Thyroid gland (tissue), 4 donors: Measurements from ENCODE around the gene LRMDA. TPM values are rescaled to one million over a fixed set of nuclear protein-coding genes. Genes with fewer than 3 reads are reported as not detected.
A peak's percentile ranks its signal among the peaks of the same experiment; 100 is the strongest.

ENCODE experiments used
- DNase-seq, 2 donors: peaks; one replicate each; pipeline ENCODE4 v3.0.0-alpha.2; 2019
- H3K27ac ChIP-seq, 3 donors: fragments of 200-600 bp; sonication (generic); 1 replicate in 2 of 3; 2 replicates in 1 of 3; pipeline ENCODE4 v1.5.1; 2016 to 2019; ENCODE audit warnings: mild to moderate bottlenecking in 1 of 3, moderate library complexity in 1 of 3
- H3K27me3 ChIP-seq: fragments of 200-600 bp; sonication (generic); one replicate; pipeline ENCODE4 v1.5.1; 2019
- H3K36me3 ChIP-seq, 2 donors: fragments of 200-600 bp; sonication (generic); one replicate each; pipeline ENCODE4 v1.5.1; 2016 to 2019
- H3K4me1 ChIP-seq, 2 donors: fragments of 200-600 bp; sonication (generic); one replicate each; pipeline ENCODE4 v1.5.1; 2017 to 2019
- H3K4me3 ChIP-seq, 3 donors: fragments of 200-600 bp; sonication (generic); replicated peaks in 1 of 3; 1 replicate in 2 of 3; 2 replicates in 1 of 3; pipeline ENCODE4 v1.5.1; 2016; ENCODE audit warnings: mild to moderate bottlenecking in 1 of 3
- H3K9me3 ChIP-seq: fragments of 200-600 bp; sonication (generic); one replicate; pipeline ENCODE4 v1.5.1; 2017
- POLR2A ChIP-seq, 2 donors: fragments of 450-650 bp; IDR thresholded peaks; one replicate each; pipeline ENCODE4 v1.6.1; 2017; ENCODE audit warnings: antibody characterized with exemption in 2 of 2, mild to moderate bottlenecking in 2 of 2, moderate library complexity in 1 of 2
- WGBS, 2 donors: methylation state at CpG; one replicate each; pipeline ENCODE4 v1.1.5; 2017; 5-methylcytosine and 5-hydroxymethylcytosine counted together
- intact Hi-C: fragments of 100-400 bp; cut with DNase I; formaldehyde crosslinking; loops from one replicate; pipeline ENCODE4 v1.15.1; 2023
- total RNA-seq, 4 donors: library from RNA; depleted of rRNA; stranded (reverse); fragments of >200 nt; gene quantifications; one replicate each; pipeline ENCODE4 v1.2.3, GENCODE V29; 2016
- TF ChIP-seq, protein P1 (sequence below), 6 experiments: fragments of 200-600 bp in 3 of 6; fragments of 450-650 bp in 3 of 6; sonication (generic) in 3 of 6; IDR thresholded peaks; one replicate each; pipeline ENCODE4 v1.5.1; 2016 to 2019; ENCODE audit warnings: antibody characterized with exemption in 6 of 6, mild to moderate bottlenecking in 2 of 6, inconsistent platforms in 1 of 6, moderate library complexity in 1 of 6

LRMDA gene
- total RNA-seq, 4 donors from 2014 or later = 16.5 to 31.7 (median 23.2) TPM

DNA sequence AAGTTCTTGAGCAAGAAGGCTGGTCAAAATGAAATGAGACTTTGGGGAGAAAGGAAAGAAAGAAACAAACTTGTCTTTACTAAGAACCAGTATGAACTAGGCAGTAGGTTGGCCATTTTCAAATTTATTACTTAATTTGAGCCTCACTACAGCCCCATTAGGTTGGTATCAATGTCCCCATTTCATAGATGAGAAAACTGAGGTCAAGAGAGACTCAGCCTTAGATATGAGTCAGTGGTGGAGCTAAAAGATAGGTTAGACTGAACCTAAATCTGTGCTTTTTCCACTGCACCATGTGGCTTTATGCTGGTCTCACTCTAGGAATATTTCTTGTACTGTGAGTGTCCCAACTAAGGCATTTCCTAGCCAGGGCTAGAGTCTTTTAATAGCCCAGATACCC lies 38.7 kb upstream of the LRMDA start:
- TF ChIP-seq POLR2A (IDR thresholded peaks at IDR 0.05) = no peak
- TF ChIP-seq, protein P1, sequence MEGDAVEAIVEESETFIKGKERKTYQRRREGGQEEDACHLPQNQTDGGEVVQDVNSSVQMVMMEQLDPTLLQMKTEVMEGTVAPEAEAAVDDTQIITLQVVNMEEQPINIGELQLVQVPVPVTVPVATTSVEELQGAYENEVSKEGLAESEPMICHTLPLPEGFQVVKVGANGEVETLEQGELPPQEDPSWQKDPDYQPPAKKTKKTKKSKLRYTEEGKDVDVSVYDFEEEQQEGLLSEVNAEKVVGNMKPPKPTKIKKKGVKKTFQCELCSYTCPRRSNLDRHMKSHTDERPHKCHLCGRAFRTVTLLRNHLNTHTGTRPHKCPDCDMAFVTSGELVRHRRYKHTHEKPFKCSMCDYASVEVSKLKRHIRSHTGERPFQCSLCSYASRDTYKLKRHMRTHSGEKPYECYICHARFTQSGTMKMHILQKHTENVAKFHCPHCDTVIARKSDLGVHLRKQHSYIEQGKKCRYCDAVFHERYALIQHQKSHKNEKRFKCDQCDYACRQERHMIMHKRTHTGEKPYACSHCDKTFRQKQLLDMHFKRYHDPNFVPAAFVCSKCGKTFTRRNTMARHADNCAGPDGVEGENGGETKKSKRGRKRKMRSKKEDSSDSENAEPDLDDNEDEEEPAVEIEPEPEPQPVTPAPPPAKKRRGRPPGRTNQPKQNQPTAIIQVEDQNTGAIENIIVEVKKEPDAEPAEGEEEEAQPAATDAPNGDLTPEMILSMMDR (IDR thresholded peaks at IDR 0.05) = no peak
- intact Hi-C loops = loop anchor here (10.0 kb wide), 1 partner anchor 1152 kb away; no protein-coding TSS in a partner anchor
- no peak overlapping the region for H3K27ac ChIP-seq
- no peaks in the 10 kb centered on the region for H3K36me3 ChIP-seq
- no peak for DNase-seq
- H3K27me3 ChIP-seq = no peaks in the 10 kb centered on the region
- no peak overlapping the region for H3K4me3 ChIP-seq
- H3K4me1 ChIP-seq = peaks cover 0 to 9% of the 10 kb centered on the region in 2 donors
- H3K9me3 ChIP-seq = no peaks in the 10 kb centered on the region

DNA sequence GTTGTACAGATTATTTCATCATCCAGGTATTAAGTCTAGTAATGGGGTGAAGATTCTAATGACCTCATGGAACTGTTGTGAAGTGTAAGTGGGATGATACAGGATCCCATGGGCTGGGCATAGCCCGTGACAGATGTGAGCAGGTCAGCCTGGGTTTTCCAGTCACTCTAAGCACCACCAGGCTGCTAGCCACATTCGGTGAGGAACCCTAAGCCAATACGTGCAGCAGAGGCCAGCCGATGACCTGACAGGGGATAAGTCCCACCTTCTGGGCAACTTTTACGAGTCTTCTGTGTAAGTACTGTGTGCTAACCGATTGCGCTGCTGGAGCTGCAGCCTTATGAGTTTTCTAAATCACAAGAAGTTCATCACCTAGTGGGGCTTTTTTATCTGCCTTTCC lies 37.2 kb upstream of the LRMDA start:
- intact Hi-C loops = loop anchor here (10.0 kb wide), 1 partner anchor 1151 kb away; no protein-coding TSS in a partner anchor
- no peak for DNase-seq
- Histone ChIP-seq H3K27ac (no peak overlapping the region), H3K36me3 (peaks cover 0 to 9% of the 10 kb centered on the region in 2 donors), H3K27me3 (no peaks in the 10 kb centered on the region), H3K9me3 (no peaks in the 10 kb centered on the region), H3K4me1 (peaks cover 0 to 10% of the 10 kb centered on the region in 2 donors), H3K4me3 (no peak overlapping the region)
- TF ChIP-seq, protein P1 (IDR thresholded peaks at IDR 0.05) = no peak
- no peak for TF ChIP-seq POLR2A (IDR thresholded peaks at IDR 0.05)
- 90 to 94% methylated on average over 7 of the region's 7 CpGs for WGBS, 2 donors

DNA sequence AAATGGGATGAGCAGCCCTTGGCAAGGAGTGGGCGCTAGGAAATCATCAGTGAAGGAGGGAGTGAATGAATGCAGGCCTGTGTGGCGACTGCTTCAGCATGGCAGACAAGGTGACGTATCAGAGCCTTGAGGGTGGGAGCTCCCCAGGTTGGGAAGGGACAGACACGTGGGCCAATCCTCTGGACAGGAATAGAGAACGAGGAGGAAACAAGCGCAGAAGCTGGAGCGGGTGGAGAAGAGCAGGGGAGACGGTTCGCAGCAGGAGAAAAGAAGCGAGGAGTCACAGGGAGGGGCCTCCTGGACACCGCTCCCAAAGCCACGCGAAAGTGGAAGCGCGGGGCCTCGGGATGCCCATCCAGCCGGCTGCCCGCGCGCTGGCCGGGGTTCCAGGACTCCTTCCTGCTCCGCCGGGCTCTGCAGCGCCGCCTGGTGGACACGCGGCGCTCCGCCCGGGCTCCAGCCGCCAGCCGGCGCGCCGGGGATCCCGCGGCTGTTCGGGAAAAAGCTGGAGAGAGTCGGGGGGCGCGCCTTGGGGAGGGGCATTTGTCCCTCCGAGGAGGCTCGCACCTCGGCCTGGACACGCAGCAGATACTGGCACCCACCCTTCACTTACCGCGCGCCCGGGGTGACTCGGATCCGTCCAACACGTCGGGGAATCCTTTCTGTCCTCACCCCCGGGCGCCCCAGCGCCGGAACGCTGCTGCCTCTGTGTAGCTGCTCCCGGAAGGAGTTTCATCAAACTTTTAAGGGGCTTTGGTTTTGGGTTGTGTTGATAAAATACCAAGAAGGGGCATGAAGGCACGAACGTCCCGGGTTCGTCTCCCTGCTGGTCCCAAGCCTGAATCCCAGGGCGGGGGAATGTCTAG lies 36.1 kb upstream of the LRMDA start:
- DNase-seq = peak; percentile 54 to 55
- H3K4me3 ChIP-seq = peak overlapping the region in 2 of 3 donors; percentile 34 to 63
- peak overlapping the region; percentile 72 to 88 (median 75) for H3K27ac ChIP-seq
- H3K9me3 ChIP-seq = no peaks in the 10 kb centered on the region
- H3K36me3 ChIP-seq = peaks cover 0 to 14% of the 10 kb centered on the region in 2 donors
- H3K4me1 ChIP-seq = peaks cover 5 to 15% of the 10 kb centered on the region in 2 donors
- intact Hi-C loops = loop anchor here (5.0 to 10.0 kb wide), 2 partner anchors 642 to 1150 kb away; no protein-coding TSS in a partner anchor
- no peaks in the 10 kb centered on the region for H3K27me3 ChIP-seq
- 20 to 24% methylated on average over 23 to 43 of the region's 64 CpGs for WGBS, 2 donors
- TF ChIP-seq, protein P1 (IDR thresholded peaks at IDR 0.05) = peak; percentile 44 to 98 (median 88)
- no peak for TF ChIP-seq POLR2A (IDR thresholded peaks at IDR 0.05)

DNA sequence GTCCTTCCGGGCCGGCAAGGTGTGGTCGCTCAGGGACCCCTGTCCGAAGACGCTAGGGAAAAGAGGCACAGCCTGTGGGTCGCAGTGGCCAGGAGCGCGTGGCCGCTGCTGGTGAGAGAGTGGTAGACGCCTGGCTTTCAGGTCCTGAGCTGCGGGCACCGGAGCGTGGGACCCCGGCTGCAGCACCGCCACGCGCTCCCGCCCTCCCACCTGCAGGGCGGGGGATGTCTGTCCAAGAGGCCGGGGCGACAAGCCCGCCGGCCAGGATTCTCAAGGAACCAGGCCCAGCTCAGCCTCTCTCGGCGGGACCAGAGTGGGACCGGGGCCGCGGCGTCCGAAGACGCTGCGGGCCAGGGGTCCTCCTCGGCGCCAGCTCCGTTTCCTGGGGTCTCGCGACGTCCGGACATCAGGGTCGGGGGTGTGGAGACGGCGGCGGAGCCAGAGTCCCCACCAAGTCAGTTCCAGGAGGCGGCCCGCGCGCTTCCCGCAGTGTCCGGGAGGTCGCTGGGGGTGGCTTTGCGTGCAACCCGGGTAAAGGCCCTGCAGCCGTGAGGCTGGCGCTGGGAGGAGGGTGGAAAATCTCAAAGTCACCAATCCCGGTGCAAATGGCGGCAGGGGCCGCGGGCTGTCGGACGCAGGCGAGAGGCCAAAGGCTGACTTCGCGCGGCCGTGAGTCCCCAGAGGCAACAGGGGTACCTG lies 35.3 kb upstream of the LRMDA start:
- Histone ChIP-seq H3K9me3 (no peaks in the 10 kb centered on the region), H3K27ac (peak overlapping the region; percentile 72 to 88 (median 75)), H3K36me3 (peaks cover 0 to 14% of the 10 kb centered on the region in 2 donors), H3K27me3 (no peaks in the 10 kb centered on the region), H3K4me1 (peaks cover 5 to 15% of the 10 kb centered on the region in 2 donors), H3K4me3 (peak overlapping the region; percentile 34 to 63 (median 34))
- intact Hi-C loops = loop anchor here (5.0 to 10.0 kb wide), 2 partner anchors 641 to 1149 kb away; no protein-coding TSS in a partner anchor
- peak; percentile 36 to 39 for DNase-seq
- TF ChIP-seq POLR2A (IDR thresholded peaks at IDR 0.05) = no peak
- 10 to 30% methylated on average over 6 to 8 of the region's 65 CpGs for WGBS, 2 donors
